Liver (tissue), 9 donors: ENCODE results near the gene BMAL1. TPM values are rescaled to one million over a fixed set of nuclear protein-coding genes. Genes with fewer than 3 reads are reported as not detected.

Source experiments
- DNase-seq: peaks from one replicate; pipeline ENCODE4 v3.0.0-alpha.2; 2017; ENCODE audit warnings: low spot score
- H3K27ac ChIP-seq, 2 donors: one replicate each; pipeline ENCODE4 v1.7.0; 2013; ENCODE audit warnings: inconsistent platforms in 2 of 2, low read length in 2 of 2, control low read depth in 1 of 2, low read depth in 1 of 2, mild to moderate bottlenecking in 1 of 2
- H3K27me3 ChIP-seq, 4 donors: one replicate each; pipeline versions ENCODE4 v1.6.1 to v1.7.0; 2013; ENCODE audit warnings: low read length in 3 of 4, inconsistent platforms in 1 of 4, mild to moderate bottlenecking in 1 of 4, moderate library complexity in 1 of 4; ENCODE audit not compliant: control insufficient read depth in 4 of 4, insufficient read depth in 4 of 4
- H3K36me3 ChIP-seq, 4 donors: one replicate each; pipeline versions ENCODE4 v1.6.1 to v1.7.0; 2013; ENCODE audit warnings: low read length in 3 of 4, mild to moderate bottlenecking in 3 of 4, low read depth in 1 of 4, moderate library complexity in 1 of 4; ENCODE audit not compliant: control insufficient read depth in 4 of 4, insufficient read depth in 3 of 4
- H3K4me1 ChIP-seq, 4 donors: one replicate each; pipeline versions ENCODE4 v1.6.1 to v1.7.0; 2013; ENCODE audit warnings: low read length in 3 of 4, mild to moderate bottlenecking in 3 of 4, moderate library complexity in 1 of 4; ENCODE audit not compliant: control insufficient read depth in 4 of 4, insufficient read depth in 4 of 4
- H3K4me3 ChIP-seq, 3 donors: one replicate each; pipeline versions ENCODE4 v1.6.1 to v1.7.0; 2013; ENCODE audit warnings: low read length in 3 of 3, control low read depth in 1 of 3, low read depth in 1 of 3, mild to moderate bottlenecking in 1 of 3
- H3K9ac ChIP-seq, 2 donors: one replicate each; pipeline ENCODE4 v1.7.0; 2013; ENCODE audit warnings: low read length in 2 of 2, mild to moderate bottlenecking in 2 of 2, moderate library complexity in 2 of 2, control low read depth in 1 of 2, low read depth in 1 of 2
- H3K9me3 ChIP-seq, 4 donors: one replicate each; pipeline versions ENCODE4 v1.6.1 to v1.7.0; 2013; ENCODE audit warnings: low read length in 3 of 4; ENCODE audit not compliant: control insufficient read depth in 4 of 4
- HNF4G ChIP-seq: IDR thresholded peaks from 2 replicates; pipeline ENCODE4 v1.6.1; 2016; ENCODE audit warnings: antibody characterized with exemption
- JUND ChIP-seq, 2 donors: IDR thresholded peaks; 2 replicates each; pipeline ENCODE4 v1.6.1; 2016; ENCODE audit warnings: antibody characterized with exemption in 2 of 2
- RAD21 ChIP-seq, 2 donors: IDR thresholded peaks; 2 replicates each; pipeline ENCODE4 v1.6.1; 2016; ENCODE audit warnings: antibody characterized with exemption in 2 of 2, mild to moderate bottlenecking in 2 of 2
- YY1 ChIP-seq: IDR thresholded peaks from 2 replicates; pipeline ENCODE4 v1.6.1; 2016; ENCODE audit warnings: antibody characterized with exemption, mild to moderate bottlenecking
- WGBS: extraction: QIAGEN DNeasy Blood & Tissue Kit; methylation state at CpG from one replicate; pipeline ENCODE4 v1.1.7; 2013; 5-methylcytosine and 5-hydroxymethylcytosine counted together
- polyA plus RNA-seq, 2 donors: library from polyadenylated mRNA; stranded (reverse) in 1 of 2; unstranded in 1 of 2; fragments of 200-250 nt in 1 of 2; fragments of >200 nt in 1 of 2; fragmentation: Nextera tagmentation in 1 of 2; extraction: Ambion mirVana in 1 of 2; gene quantifications; one replicate each; pipeline versions ENCODE4 v1.2.1 to v1.2.3, GENCODE V29; 2013 to 2015
- total RNA-seq, 2 donors: library from RNA; depleted of rRNA; stranded (reverse); fragments of >200 nt; gene quantifications; one replicate each; pipeline ENCODE4 v1.2.3, GENCODE V29; 2014
- TF ChIP-seq, protein P1 (sequence below): IDR thresholded peaks from 2 replicates; pipeline ENCODE4 v1.6.1; 2016; ENCODE audit warnings: antibody characterized with exemption
- TF ChIP-seq, protein P2 (sequence below): IDR thresholded peaks from 2 replicates; pipeline ENCODE4 v1.6.1; 2016; ENCODE audit warnings: antibody characterized with exemption, mild to moderate bottlenecking
- TF ChIP-seq, protein P3 (sequence below): fragments of 150-350 bp; IDR thresholded peaks from 2 replicates; pipeline ENCODE4 v1.5.1; 2017; ENCODE audit warnings: improper control_type of control experiment, low read depth, low read length; ENCODE audit not compliant: missing input control
- TF ChIP-seq, protein P4 (sequence below): IDR thresholded peaks from 2 replicates; pipeline ENCODE4 v1.6.1; 2016; ENCODE audit warnings: antibody characterized with exemption
- donor health status: healthy.
- donor health status: healthy.
- donor health status: healthy.
- donor health status: healthy.
- donor health status: healthy.

BMAL1 gene
- total and polyA plus RNA-seq, 4 donors = 4.7 to 39.0 (median 15.0) TPM

DNA sequence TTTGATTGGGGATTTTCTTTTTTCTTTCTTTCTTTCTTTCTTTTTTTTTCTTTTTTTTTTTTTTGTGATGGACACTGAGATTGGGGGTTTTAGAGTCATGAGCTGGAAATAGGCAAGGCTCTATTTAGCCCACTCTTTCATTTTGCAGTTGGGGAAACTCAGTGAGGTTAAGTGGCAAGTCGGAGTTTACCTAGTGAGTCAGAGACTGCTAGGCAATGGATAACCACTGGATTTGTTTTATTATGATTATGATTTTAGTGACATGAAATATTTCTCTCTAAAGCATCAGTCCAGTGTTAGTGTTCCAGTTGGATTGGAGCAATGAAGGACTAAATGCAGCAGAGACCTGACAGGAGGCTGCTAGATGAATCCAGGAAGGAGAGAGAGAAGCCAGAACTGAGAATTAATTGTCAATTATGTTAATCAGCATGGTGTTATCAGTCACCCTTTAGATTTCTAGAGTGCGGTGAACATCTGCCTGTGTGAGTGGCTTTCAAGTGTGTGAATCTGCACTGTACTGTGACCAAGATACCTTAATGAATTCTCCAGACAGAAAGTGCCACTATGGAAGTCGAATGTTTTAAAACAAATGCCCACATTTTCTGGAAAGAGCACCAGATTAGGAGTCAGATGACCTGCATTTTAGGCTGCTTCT, 10.9 kb downstream of the BMAL1 start:
- peaks cover 0 to 9% (median 2%) of the 10 kb centered on the region in 4 donors for H3K4me1 ChIP-seq
- 95% methylated on average over 3 of the region's 3 CpGs for WGBS
- no peaks in the 10 kb centered on the region for H3K27me3 ChIP-seq
- no peak for TF ChIP-seq YY1
- TF ChIP-seq, protein P1, sequence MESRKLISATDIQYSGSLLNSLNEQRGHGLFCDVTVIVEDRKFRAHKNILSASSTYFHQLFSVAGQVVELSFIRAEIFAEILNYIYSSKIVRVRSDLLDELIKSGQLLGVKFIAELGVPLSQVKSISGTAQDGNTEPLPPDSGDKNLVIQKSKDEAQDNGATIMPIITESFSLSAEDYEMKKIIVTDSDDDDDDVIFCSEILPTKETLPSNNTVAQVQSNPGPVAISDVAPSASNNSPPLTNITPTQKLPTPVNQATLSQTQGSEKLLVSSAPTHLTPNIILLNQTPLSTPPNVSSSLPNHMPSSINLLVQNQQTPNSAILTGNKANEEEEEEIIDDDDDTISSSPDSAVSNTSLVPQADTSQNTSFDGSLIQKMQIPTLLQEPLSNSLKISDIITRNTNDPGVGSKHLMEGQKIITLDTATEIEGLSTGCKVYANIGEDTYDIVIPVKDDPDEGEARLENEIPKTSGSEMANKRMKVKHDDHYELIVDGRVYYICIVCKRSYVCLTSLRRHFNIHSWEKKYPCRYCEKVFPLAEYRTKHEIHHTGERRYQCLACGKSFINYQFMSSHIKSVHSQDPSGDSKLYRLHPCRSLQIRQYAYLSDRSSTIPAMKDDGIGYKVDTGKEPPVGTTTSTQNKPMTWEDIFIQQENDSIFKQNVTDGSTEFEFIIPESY = no peak
- TF ChIP-seq, protein P2, sequence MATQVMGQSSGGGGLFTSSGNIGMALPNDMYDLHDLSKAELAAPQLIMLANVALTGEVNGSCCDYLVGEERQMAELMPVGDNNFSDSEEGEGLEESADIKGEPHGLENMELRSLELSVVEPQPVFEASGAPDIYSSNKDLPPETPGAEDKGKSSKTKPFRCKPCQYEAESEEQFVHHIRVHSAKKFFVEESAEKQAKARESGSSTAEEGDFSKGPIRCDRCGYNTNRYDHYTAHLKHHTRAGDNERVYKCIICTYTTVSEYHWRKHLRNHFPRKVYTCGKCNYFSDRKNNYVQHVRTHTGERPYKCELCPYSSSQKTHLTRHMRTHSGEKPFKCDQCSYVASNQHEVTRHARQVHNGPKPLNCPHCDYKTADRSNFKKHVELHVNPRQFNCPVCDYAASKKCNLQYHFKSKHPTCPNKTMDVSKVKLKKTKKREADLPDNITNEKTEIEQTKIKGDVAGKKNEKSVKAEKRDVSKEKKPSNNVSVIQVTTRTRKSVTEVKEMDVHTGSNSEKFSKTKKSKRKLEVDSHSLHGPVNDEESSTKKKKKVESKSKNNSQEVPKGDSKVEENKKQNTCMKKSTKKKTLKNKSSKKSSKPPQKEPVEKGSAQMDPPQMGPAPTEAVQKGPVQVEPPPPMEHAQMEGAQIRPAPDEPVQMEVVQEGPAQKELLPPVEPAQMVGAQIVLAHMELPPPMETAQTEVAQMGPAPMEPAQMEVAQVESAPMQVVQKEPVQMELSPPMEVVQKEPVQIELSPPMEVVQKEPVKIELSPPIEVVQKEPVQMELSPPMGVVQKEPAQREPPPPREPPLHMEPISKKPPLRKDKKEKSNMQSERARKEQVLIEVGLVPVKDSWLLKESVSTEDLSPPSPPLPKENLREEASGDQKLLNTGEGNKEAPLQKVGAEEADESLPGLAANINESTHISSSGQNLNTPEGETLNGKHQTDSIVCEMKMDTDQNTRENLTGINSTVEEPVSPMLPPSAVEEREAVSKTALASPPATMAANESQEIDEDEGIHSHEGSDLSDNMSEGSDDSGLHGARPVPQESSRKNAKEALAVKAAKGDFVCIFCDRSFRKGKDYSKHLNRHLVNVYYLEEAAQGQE = no peak
- TF ChIP-seq, protein P3, sequence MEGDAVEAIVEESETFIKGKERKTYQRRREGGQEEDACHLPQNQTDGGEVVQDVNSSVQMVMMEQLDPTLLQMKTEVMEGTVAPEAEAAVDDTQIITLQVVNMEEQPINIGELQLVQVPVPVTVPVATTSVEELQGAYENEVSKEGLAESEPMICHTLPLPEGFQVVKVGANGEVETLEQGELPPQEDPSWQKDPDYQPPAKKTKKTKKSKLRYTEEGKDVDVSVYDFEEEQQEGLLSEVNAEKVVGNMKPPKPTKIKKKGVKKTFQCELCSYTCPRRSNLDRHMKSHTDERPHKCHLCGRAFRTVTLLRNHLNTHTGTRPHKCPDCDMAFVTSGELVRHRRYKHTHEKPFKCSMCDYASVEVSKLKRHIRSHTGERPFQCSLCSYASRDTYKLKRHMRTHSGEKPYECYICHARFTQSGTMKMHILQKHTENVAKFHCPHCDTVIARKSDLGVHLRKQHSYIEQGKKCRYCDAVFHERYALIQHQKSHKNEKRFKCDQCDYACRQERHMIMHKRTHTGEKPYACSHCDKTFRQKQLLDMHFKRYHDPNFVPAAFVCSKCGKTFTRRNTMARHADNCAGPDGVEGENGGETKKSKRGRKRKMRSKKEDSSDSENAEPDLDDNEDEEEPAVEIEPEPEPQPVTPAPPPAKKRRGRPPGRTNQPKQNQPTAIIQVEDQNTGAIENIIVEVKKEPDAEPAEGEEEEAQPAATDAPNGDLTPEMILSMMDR = no peak
- TF ChIP-seq, protein P4, sequence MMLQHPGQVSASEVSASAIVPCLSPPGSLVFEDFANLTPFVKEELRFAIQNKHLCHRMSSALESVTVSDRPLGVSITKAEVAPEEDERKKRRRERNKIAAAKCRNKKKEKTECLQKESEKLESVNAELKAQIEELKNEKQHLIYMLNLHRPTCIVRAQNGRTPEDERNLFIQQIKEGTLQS = no peak
- no peak for TF ChIP-seq RAD21 (IDR thresholded peaks at IDR 0.05)
- no peak for TF ChIP-seq HNF4G
- TF ChIP-seq JUND (IDR thresholded peaks at IDR 0.05) = no peak
- no peak overlapping the region for H3K27ac ChIP-seq
- no peak overlapping the region for H3K9ac ChIP-seq
- no peak overlapping the region for H3K4me3 ChIP-seq
- DNase-seq = no peak
- no peaks in the 10 kb centered on the region for H3K9me3 ChIP-seq
- no peaks in the 10 kb centered on the region for H3K36me3 ChIP-seq

DNA sequence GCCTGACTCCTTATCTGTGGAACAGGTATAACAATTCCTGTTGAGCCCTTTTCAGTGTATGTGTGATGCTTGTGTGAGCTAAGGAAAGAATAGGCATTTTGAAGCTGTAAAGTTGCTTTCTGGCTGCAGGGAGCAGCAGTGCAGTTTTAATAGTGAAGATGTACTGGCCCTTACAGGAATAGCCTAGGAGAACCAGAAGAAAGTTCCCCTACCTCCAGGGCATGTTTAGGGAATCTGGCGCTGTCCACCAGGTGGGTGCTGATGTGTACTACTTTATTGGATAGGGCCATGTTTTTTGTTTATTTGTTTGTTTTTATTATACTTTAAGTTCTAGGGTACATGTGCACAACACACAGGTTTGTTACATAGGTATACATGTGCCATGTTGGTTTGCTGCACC, 11.5 kb downstream of the BMAL1 start:
- 95% methylated on average over 1 of the region's 1 CpG for WGBS
- Histone ChIP-seq H3K9me3 (no peaks in the 10 kb centered on the region), H3K4me3 (no peak overlapping the region), H3K27ac (no peak overlapping the region), H3K9ac (no peak overlapping the region), H3K27me3 (no peaks in the 10 kb centered on the region), H3K4me1 (peaks cover 0 to 6% (median 2%) of the 10 kb centered on the region in 4 donors), H3K36me3 (no peaks in the 10 kb centered on the region)
- TF ChIP-seq, protein P4 = no peak
- TF ChIP-seq, protein P2 = peak; percentile 98
- no peak for DNase-seq
